Neural cell (in vitro differentiated cells): ENCODE data around the gene SERTAD1.

Experiments used
- EP300 ChIP-seq: fragments of 450-650 bp; conservative IDR thresholded peaks from 2 replicates; pipeline ENCODE4 v1.6.1; 2014; ENCODE audit warnings: antibody characterized with exemption, mild to moderate bottlenecking, moderate library complexity; ENCODE audit not compliant: poor library complexity, severe bottlenecking
- POLR2AphosphoS5 ChIP-seq: IDR thresholded peaks from 2 replicates; pipeline ENCODE4 v1.6.1; 2012
- TAF1 ChIP-seq: IDR thresholded peaks from 2 replicates; pipeline ENCODE4 v1.6.1; 2012; ENCODE audit warnings: low read depth
- TF ChIP-seq, protein P1 (sequence below): fragments of 450-650 bp; IDR thresholded peaks from 2 replicates; pipeline ENCODE4 v1.5.1; 2014; ENCODE audit warnings: antibody characterized with exemption, mild to moderate bottlenecking, moderate library complexity; ENCODE audit not compliant: poor library complexity, severe bottlenecking

DNA sequence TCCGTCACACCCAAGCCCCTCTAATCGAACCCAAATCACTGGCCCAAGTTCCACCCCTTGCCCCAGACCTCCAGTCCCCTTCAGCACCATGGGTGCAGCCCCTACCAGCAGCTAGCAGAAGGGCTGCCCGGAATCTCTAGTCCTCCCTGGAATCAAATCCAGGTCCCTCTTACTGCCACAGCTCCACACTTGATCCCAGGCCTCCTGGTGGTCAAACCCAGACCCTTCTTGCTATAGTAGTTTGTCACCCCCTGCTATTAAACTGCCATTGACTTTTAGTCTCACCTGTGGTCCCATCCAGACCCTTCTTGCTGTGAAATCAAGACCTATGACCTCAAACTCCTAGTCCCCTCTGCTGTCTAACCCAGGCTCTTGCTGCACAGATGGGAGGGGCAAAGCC lies 44.5 kb downstream of the SERTAD1 start:
- TF ChIP-seq EP300 (no peak), POLR2AphosphoS5 (no peak), TAF1 (no peak)
- TF ChIP-seq, protein P1, sequence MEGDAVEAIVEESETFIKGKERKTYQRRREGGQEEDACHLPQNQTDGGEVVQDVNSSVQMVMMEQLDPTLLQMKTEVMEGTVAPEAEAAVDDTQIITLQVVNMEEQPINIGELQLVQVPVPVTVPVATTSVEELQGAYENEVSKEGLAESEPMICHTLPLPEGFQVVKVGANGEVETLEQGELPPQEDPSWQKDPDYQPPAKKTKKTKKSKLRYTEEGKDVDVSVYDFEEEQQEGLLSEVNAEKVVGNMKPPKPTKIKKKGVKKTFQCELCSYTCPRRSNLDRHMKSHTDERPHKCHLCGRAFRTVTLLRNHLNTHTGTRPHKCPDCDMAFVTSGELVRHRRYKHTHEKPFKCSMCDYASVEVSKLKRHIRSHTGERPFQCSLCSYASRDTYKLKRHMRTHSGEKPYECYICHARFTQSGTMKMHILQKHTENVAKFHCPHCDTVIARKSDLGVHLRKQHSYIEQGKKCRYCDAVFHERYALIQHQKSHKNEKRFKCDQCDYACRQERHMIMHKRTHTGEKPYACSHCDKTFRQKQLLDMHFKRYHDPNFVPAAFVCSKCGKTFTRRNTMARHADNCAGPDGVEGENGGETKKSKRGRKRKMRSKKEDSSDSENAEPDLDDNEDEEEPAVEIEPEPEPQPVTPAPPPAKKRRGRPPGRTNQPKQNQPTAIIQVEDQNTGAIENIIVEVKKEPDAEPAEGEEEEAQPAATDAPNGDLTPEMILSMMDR, result no peak
